CD4-positive, alpha-beta T cell (primary cell): ENCODE data around the gene FAM83E. TPM values are rescaled to one million over a fixed set of nuclear protein-coding genes. Genes with fewer than 3 reads are reported as not detected.

Experiments
- ATAC-seq: fragments of 200-7000 bp; cut with Tn5 transposase; one replicate; pipeline ENCODE4 v1.10.0; 2022; ENCODE audit warnings: mild to moderate bottlenecking; ENCODE audit not compliant: poor library complexity
- CTCF ChIA-PET: fragments of 350-600 bp; sonication (Branson Sonifier 250); formaldehyde crosslinking; loops from one replicate; lab custom pipeline; 2021; ENCODE audit warnings: antibody characterized with exemption, inconsistent platforms; lab: Charles Lee
- POLR2A ChIA-PET: fragments of 350-600 bp; sonication (Branson Sonifier 250); formaldehyde crosslinking; loops from one replicate; lab custom pipeline; 2021; ENCODE audit warnings: antibody characterized with exemption, inconsistent platforms; lab: Charles Lee
- DNase-seq, 14 experiments: peaks; one replicate each; pipeline ENCODE4 v3.0.0-alpha.2; 2013 to 2020; ENCODE audit warnings: mixed read lengths in 2 of 14
- H3K27ac ChIP-seq, 2 donors: one replicate each; pipeline versions ENCODE4 v1.5.1 to v1.7.0; 2013; ENCODE audit warnings: low read length in 2 of 2, low read depth in 1 of 2, mild to moderate bottlenecking in 1 of 2
- H3K27me3 ChIP-seq, 2 experiments: 1 replicate in 1 of 2; 2 replicates in 1 of 2; pipeline versions ENCODE4 v1.6.1 to v1.7.0; 2013; ENCODE audit warnings: low read length in 2 of 2, control low read depth in 1 of 2, mild to moderate bottlenecking in 1 of 2, moderate library complexity in 1 of 2; ENCODE audit not compliant: insufficient read depth in 2 of 2, control insufficient read depth in 1 of 2
- H3K36me3 ChIP-seq: one replicate; pipeline ENCODE4 v1.6.1; 2013; ENCODE audit warnings: low read length, control low read depth; ENCODE audit not compliant: insufficient read depth
- H3K4me1 ChIP-seq: one replicate; pipeline ENCODE4 v1.6.1; 2013; ENCODE audit warnings: low read length, control low read depth; ENCODE audit not compliant: insufficient read depth
- H3K4me3 ChIP-seq: one replicate; pipeline ENCODE4 v1.5.1; 2013; ENCODE audit warnings: mild to moderate bottlenecking, low read length, moderate library complexity
- H3K9me3 ChIP-seq, 2 experiments: 1 replicate in 1 of 2; 2 replicates in 1 of 2; pipeline versions ENCODE4 v1.6.1 to v1.7.0; 2013; ENCODE audit warnings: low read length in 2 of 2, mild to moderate bottlenecking in 2 of 2, control low read depth in 1 of 2, moderate library complexity in 1 of 2; ENCODE audit not compliant: control insufficient read depth in 1 of 2, insufficient read depth in 1 of 2
- H3K27ac Mint-ChIP-seq: one replicate; pipeline ENCODE4 v1.8.0; 2020; ENCODE audit warnings: mixed read lengths
- H3K27me3 Mint-ChIP-seq: one replicate; pipeline ENCODE4 v1.8.0; 2021; ENCODE audit warnings: mixed read lengths
- H3K36me3 Mint-ChIP-seq: one replicate; pipeline ENCODE4 v1.8.0; 2021; ENCODE audit warnings: low read depth, mixed read lengths
- H3K4me1 Mint-ChIP-seq: one replicate; pipeline ENCODE4 v1.8.0; 2021; ENCODE audit warnings: low read depth, mixed read lengths
- H3K4me3 Mint-ChIP-seq: one replicate; pipeline ENCODE4 v1.8.0; 2020; ENCODE audit warnings: mild to moderate bottlenecking, mixed read lengths
- H3K9me3 Mint-ChIP-seq: one replicate; pipeline ENCODE4 v1.8.0; 2020; ENCODE audit warnings: mixed read lengths
- intact Hi-C, 2 experiments: fragments of 100-400 bp; cut with DNase I in 1 of 2; cut with micrococcal nuclease in 1 of 2; formaldehyde crosslinking; loops; one replicate each; pipeline versions ENCODE4 v1.15.1 to v1.9.0; 2023 to 2025; cut with DNase I, micrococcal nuclease
- total RNA-seq, 174 experiments: library from RNA in 2 of 174; stranded (reverse) in 2 of 174; gene quantifications; one replicate each; pipeline ENCODE4 v1.2.3 and lab custom pipeline; 2021 to 2026
- TF ChIP-seq, protein P1 (sequence below): fragments of 200-600 bp; IDR thresholded peaks from one replicate; pipeline ENCODE4 v1.8.0; 2022; ENCODE audit warnings: antibody characterized with exemption, mild to moderate bottlenecking

Gene FAM83E
- total RNA-seq, 2 experiments from 2014 or later = 1.6 to 2.6 TPM

DNA sequence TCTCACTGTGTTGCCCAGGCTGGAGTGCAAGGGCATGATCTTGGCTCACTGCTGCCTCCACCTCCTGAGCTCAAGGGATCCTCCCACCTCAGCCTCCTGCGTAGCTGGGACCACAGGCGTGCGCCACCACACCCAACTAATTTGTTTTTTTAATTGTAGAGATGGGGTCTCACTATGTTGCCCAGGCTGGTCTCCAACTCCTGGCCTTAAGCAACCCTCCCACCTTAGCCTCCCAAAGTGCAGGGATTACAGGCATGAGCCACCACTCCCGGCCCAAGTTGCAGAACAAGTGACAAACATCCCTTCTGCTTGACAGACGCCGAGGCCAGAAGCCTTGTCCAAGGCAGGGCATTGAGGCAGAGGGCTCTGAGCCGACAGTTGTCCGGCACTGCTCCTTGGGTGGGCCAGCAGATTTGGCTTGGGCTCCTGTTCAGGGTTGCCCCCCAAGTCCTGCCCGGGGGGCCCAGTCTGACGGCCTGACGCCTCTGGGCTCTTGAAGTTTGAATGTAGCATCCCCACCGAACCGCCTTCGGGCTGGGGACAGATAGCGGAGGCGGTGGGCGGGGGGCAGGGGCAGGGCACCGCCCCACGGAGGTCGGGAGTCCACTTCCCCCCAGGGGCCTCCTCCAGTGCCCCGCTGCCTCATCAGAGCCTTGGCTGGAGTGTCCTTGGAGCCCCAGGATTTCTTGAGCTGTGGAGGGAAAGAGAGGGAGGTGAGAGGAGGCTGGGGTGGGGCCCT, 14.0 kb downstream of the FAM83E start:
- Histone ChIP-seq H3K27me3 (no peaks in the 10 kb centered on the region), H3K4me1 (peaks cover 22% of the 10 kb centered on the region), H3K9me3 (no peaks in the 10 kb centered on the region), H3K36me3 (no peaks in the 10 kb centered on the region), H3K27ac (no peak overlapping the region), H3K4me3 (no peak overlapping the region)
- Mint-ChIP-seq H3K4me3 (no peak overlapping the region), H3K9me3 (no peaks in the 10 kb centered on the region), H3K4me1 (peaks cover 5% of the 10 kb centered on the region), H3K36me3 (no peaks in the 10 kb centered on the region), H3K27ac (no peak overlapping the region), H3K27me3 (no peaks in the 10 kb centered on the region)
- ATAC-seq (no peak), DNase-seq (peak in 1 of 14 experiments; percentile 7)
- POLR2A ChIA-PET = no interaction called here
- intact Hi-C loops = no loop called here
- CTCF ChIA-PET = interaction anchor here (1.1 kb wide), 1 partner anchor 19 kb away, joined by 3 read pairs; the partner anchor contains the start of gene SPHK2
- TF ChIP-seq, protein P1, sequence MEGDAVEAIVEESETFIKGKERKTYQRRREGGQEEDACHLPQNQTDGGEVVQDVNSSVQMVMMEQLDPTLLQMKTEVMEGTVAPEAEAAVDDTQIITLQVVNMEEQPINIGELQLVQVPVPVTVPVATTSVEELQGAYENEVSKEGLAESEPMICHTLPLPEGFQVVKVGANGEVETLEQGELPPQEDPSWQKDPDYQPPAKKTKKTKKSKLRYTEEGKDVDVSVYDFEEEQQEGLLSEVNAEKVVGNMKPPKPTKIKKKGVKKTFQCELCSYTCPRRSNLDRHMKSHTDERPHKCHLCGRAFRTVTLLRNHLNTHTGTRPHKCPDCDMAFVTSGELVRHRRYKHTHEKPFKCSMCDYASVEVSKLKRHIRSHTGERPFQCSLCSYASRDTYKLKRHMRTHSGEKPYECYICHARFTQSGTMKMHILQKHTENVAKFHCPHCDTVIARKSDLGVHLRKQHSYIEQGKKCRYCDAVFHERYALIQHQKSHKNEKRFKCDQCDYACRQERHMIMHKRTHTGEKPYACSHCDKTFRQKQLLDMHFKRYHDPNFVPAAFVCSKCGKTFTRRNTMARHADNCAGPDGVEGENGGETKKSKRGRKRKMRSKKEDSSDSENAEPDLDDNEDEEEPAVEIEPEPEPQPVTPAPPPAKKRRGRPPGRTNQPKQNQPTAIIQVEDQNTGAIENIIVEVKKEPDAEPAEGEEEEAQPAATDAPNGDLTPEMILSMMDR = no peak

DNA sequence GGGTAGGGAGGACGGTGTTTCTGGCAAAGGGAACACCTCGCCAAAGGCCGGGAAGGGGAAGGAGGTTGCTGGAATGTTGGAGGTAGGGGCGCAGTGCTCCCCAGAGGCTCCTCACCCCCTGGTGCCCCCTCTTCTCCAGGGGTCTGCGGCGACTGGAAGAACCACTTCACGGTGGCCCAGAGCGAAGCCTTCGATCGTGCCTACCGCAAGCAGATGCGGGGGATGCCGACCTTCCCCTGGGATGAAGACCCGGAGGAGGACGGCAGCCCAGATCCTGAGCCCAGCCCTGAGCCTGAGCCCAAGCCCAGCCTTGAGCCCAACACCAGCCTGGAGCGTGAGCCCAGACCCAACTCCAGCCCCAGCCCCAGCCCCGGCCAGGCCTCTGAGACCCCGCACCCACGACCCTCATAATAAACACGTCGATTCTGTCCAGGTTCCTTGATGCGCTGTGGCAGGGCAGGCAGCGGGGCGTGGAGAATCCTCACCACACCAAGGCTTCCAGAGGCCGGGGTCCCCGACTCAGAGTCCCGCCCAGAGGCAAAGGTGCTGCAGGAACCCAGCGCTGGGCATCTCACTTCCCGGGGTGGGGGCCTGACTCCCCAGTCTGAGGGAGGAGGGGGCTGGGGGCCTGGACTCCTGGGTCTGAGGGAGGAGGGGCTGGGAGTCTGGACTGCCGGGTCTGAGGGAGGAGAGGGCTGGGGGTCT, 15.7 kb downstream of the FAM83E start:
- peak overlapping the region; percentile 42 for H3K27ac Mint-ChIP-seq
- H3K4me3 ChIP-seq = no peak overlapping the region
- H3K36me3 Mint-ChIP-seq = no peaks in the 10 kb centered on the region
- H3K9me3 ChIP-seq = no peaks in the 10 kb centered on the region
- no peaks in the 10 kb centered on the region for H3K27me3 Mint-ChIP-seq
- H3K4me3 Mint-ChIP-seq = no peak overlapping the region
- intact Hi-C loops = no loop called here
- peaks cover 26% of the 10 kb centered on the region for H3K4me1 ChIP-seq
- TF ChIP-seq, protein P1 = no peak
- ATAC-seq = no peak
- H3K36me3 ChIP-seq = no peaks in the 10 kb centered on the region
- peaks cover 10% of the 10 kb centered on the region for H3K4me1 Mint-ChIP-seq
- ChIA-PET POLR2A (no interaction called here), CTCF (no interaction called here)
- H3K27me3 ChIP-seq = no peaks in the 10 kb centered on the region
- peak in 1 of 14 experiments; percentile 10 for DNase-seq
- H3K9me3 Mint-ChIP-seq = no peaks in the 10 kb centered on the region
- no peak overlapping the region for H3K27ac ChIP-seq

DNA sequence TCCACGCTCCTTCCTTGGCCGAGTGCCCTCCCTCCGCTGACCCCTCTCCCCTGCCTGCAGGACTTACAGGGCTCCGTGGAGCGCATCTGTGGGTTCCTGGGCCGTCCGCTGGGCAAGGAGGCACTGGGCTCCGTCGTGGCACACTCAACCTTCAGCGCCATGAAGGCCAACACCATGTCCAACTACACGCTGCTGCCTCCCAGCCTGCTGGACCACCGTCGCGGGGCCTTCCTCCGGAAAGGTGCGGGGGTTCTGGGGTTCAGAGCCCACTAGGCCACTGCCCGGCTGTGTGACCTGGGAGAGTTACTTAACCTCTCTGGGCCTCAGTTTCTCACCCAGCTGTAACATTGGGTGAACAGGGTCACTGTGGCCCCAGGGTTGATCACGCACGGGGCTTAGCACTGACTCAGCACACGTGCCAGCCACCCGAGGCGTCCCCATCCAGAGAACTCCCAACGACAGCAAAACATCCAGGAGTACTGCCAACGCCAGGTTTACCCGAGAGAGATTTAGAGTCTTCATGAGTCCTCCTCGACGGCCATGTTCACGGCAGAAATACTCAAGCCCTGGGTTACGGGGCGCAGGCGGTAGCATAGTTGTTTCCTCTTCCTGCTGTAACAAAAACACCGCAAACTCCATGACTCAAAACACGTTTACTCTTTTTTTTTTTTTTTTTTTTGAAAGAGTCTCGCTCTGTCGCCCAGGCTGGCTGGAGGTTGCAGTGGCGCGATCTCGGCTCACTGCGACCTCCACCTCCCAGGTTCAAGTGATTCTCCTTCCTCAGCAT, 18.0 kb downstream of the FAM83E start:
- no peaks in the 10 kb centered on the region for H3K9me3 ChIP-seq
- peak overlapping the region; percentile 50 to 61 for H3K27ac ChIP-seq
- ATAC-seq = peak; percentile 94
- no peaks in the 10 kb centered on the region for H3K27me3 ChIP-seq
- Mint-ChIP-seq H3K4me3 (peak overlapping the region; percentile 80), H3K9me3 (no peaks in the 10 kb centered on the region), H3K4me1 (peaks cover 10% of the 10 kb centered on the region), H3K27ac (peak overlapping the region; percentile 88), H3K27me3 (no peaks in the 10 kb centered on the region), H3K36me3 (no peaks in the 10 kb centered on the region)
- ChIA-PET CTCF (interaction anchor here (0.7 to 1.0 kb wide), 2 partner anchors 9 to 12 kb away, joined by 3 to 4 read pairs; no protein-coding TSS in a partner anchor), POLR2A (no interaction called here)
- intact Hi-C loops = no loop called here
- H3K4me3 ChIP-seq = peak overlapping the region; percentile 55
- H3K4me1 ChIP-seq = peaks cover 35% of the 10 kb centered on the region
- H3K36me3 ChIP-seq = no peaks in the 10 kb centered on the region
- DNase-seq = peak in 12 of 14 experiments; percentile 29 to 84 (median 46)
- TF ChIP-seq, protein P1 = no peak
